ENCODE measurements around the gene KATNBL1. TPM values are rescaled to one million over a fixed set of nuclear protein-coding genes. Genes with fewer than 3 reads are reported as not detected.

KATNBL1 gene
- total RNA-seq, 4 donors from 2014 or later, result 25.7 to 42.8 (median 39.2) TPM

DNA sequence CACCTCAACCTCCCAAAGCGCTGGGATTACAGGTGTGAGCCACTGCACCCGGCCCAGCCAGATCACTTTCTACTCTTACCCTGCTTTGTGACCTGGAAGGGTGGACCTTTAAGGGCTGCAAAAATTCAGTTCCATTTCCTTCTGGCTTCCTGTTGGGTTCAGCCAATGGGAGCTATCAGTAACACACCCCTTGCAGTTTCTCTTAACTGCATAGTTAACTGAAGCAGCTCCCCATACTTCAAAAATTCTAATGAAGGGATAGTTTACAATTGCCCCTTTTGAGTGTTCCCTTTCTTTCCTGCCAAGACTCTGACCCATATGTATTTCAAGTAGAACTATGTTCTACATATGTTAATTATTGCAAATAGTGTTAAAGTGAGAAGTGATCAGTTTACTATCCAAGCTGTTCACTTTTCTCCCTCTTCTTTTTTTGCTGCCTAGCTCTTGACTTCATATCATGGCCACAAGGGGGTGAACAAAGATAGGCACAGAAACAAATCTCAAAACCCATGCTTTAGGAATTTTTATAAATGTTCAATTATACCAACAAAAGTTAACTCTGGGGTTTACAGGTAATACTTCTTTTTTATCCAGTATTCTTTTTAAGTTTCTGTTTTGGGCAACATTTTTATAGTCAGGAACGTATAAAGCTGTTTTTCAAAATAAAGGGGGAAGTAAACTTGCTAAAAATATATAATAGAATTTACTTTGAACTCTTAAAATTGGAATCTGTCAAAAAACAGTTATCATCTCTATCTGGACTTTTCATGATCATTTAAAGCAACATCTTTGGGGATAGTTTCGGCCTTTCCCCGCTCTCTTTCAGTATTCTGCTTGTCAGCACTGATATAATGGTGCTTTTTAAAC is 99.9 kb downstream of the KATNBL1 start:
- 73 to 74% methylated on average over 5 of the region's 5 CpGs for WGBS, 2 donors
- intact Hi-C loops (cut with DNase I; ENCODE audit: low total_unique reads), result no loop called here
- H3K4me3 ChIP-seq (ENCODE audit: low read depth, poor library complexity, severe bottlenecking), result no peak overlapping the region
- DNase-seq (ENCODE audit: low spot score in 2 of 2), result no peak
- no peak for TF ChIP-seq POLR2A (IDR thresholded peaks at IDR 0.05)
- TF ChIP-seq, protein P1, sequence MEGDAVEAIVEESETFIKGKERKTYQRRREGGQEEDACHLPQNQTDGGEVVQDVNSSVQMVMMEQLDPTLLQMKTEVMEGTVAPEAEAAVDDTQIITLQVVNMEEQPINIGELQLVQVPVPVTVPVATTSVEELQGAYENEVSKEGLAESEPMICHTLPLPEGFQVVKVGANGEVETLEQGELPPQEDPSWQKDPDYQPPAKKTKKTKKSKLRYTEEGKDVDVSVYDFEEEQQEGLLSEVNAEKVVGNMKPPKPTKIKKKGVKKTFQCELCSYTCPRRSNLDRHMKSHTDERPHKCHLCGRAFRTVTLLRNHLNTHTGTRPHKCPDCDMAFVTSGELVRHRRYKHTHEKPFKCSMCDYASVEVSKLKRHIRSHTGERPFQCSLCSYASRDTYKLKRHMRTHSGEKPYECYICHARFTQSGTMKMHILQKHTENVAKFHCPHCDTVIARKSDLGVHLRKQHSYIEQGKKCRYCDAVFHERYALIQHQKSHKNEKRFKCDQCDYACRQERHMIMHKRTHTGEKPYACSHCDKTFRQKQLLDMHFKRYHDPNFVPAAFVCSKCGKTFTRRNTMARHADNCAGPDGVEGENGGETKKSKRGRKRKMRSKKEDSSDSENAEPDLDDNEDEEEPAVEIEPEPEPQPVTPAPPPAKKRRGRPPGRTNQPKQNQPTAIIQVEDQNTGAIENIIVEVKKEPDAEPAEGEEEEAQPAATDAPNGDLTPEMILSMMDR (IDR thresholded peaks at IDR 0.05), result no peak

GRCh38 chr15:34107315-34107714 is 102.6 kb downstream of the KATNBL1 start:
- DNase-seq (ENCODE audit: low spot score in 2 of 2), result no peak
- H3K4me3 ChIP-seq (ENCODE audit: low read depth, poor library complexity, severe bottlenecking), result no peak overlapping the region
- WGBS, 2 donors, result 86 to 88% methylated on average over 2 of the region's 2 CpGs
- intact Hi-C loops (cut with DNase I; ENCODE audit: low total_unique reads), result no loop called here
- TF ChIP-seq, protein P1 (IDR thresholded peaks at IDR 0.05), result no peak
- no peak for TF ChIP-seq POLR2A (IDR thresholded peaks at IDR 0.05)

DNA sequence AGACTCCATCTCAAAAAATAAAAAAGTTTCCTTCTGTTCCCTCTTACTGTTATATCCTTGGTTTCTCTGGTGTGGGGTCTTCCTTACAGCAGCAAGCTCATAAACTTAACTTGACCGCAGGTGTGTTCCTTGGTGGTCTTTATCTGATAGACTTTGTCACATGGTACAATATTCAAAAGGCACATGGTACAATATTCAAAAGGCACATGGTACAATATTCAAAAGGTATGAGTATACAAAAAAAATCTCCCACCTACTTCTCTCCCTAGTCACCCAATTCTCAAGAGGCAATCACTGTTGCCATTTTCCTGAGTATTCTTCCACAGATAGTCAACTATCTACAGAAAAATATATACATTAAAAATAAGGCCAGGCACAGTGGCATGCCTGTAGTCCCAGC is 103.5 kb downstream of the KATNBL1 start:
- intact Hi-C loops (cut with DNase I; ENCODE audit: low total_unique reads), result no loop called here
- no peak for TF ChIP-seq POLR2A (IDR thresholded peaks at IDR 0.05)
- TF ChIP-seq, protein P1 (IDR thresholded peaks at IDR 0.05), result no peak
- DNase-seq (ENCODE audit: low spot score in 2 of 2), result no peak
- H3K4me3 ChIP-seq (ENCODE audit: low read depth, poor library complexity, severe bottlenecking), result no peak overlapping the region
- 94 to 97% methylated on average over 1 of the region's 1 CpG for WGBS, 2 donors

DNA sequence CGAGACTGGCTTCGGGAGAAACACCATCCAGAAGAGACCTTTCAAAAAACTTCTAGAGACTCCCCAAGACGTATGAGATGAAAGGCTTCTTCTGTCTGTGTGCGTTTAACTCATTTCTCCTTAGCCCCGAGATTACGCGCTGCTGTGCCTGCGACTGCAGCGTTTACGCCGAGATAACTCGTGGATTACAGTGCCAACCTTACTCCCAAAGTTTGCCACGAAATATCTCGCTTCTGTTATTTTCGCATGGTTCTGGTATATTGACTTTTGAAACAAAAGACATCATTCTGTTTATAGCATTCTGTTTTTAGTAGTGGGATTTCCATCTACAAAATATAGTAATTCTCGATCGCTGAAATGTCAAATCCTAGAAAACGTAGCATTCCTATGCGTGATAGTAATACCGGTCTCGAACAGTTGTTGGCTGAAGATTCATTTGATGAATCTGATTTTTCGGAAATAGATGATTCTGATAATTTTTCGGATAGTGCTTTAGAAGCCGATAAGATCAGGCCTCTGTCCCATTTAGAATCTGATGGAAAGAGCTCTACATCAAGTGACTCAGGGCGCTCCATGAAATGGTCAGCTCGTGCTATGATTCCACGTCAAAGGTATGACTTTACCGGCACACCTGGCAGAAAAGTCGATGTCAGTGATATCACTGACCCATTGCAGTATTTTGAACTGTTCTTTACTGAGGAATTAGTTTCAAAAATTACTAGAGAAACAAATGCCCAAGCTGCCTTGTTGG is 107.5 kb downstream of the KATNBL1 start:
- 22 to 26% methylated on average over 29 of the region's 29 CpGs for WGBS, 2 donors
- intact Hi-C loops (cut with DNase I; ENCODE audit: low total_unique reads), result loop anchor here (5.0 kb wide), 1 partner anchor 120 kb away; no protein-coding TSS in a partner anchor
- TF ChIP-seq, protein P1 (IDR thresholded peaks at IDR 0.05), result no peak
- no peak for DNase-seq (ENCODE audit: low spot score in 2 of 2)
- peak overlapping the region; percentile 22 for H3K4me3 ChIP-seq (ENCODE audit: low read depth, poor library complexity, severe bottlenecking)

- H3K4me3 ChIP-seq (ENCODE audit: low read depth, poor library complexity, severe bottlenecking), result peak within 1 kb of the TSS; percentile 92
- intact Hi-C loops (cut with DNase I; ENCODE audit: low total_unique reads), result loop anchor here (5.0 kb wide), 1 partner anchor 121 kb away; no protein-coding TSS in a partner anchor
- 0% methylated on average over 32 to 35 of the region's 48 CpGs for WGBS, 2 donors
- no peak for TF ChIP-seq POLR2A (IDR thresholded peaks at IDR 0.05)
- TF ChIP-seq, protein P1 (IDR thresholded peaks at IDR 0.05), result no peak
- peak; percentile 99 to 100 for DNase-seq (ENCODE audit: low spot score in 2 of 2)
These were observed 108.3 kb downstream of the KATNBL1 start, which contains the start of the genes EMC7 and PGBD4 for GRCh38 chr15:34101366-34102174. Gene EMC7, minus strand, starts transcription at chr15:34101862. Its CDS starts 23 bp downstream, at chr15:34101839. Gene PGBD4, plus strand, starts transcription at chr15:34102083. Its CDS starts 449 bp downstream, at chr15:34102532.

All from lower leg skin (tissue), 4 donors.